ENCODE results near the gene SP9. TPM values are rescaled to one million over a fixed set of nuclear protein-coding genes. Genes with fewer than 3 reads are reported as not detected.

SP9 gene
- total and polyA plus RNA-seq, 3 donors from 2014 or later = 0.74 to 1.5 (median 0.74) TPM

DNA sequence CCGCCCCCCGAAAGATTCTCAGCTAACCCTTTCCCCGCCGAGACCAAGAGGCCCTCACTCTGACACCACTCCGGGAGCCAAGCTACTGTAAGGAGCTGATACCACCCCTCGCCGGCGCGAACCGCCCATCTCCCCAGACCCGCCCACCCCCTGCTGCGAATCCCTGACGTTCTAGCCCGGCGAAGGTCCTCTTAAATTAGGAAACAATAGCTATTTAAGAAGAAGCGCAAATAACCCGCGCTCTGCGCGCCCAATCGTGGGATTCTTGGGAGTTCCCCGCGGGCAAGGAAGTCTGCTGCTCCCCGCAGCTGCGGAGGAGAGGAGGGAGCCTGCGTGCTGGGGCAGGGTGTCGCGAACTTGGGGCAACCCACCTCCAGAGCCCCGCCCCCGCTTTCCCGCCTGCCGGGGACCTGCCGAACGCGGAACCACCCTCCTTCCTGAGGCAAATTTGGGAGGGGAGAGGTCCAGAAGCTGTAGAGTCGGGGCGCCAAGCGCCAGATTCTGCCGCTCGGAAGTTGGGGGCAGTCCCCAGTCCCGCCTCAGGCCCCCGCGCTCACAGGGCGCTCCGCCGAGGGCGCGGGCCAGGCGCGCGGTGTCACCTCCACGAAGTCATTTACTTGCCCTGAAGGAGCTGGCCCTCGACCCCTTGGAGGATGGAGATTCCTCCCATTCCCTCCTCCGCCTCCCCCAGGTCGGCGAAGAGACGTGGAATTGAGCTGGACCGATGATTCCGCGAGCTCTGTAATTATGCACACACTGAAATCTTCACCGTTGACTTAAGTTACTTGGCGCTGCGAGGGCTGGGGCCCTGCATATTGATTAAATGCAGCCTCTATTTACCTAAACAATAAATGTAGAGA lies 8.4 kb upstream of the SP9 start:
- Histone ChIP-seq H3K4me1 (peaks cover 15% of the 10 kb centered on the region), H3K27me3 (peaks cover 3% of the 10 kb centered on the region), H3K27ac (no peak overlapping the region), H3K36me3 (ENCODE audit: low read depth, missing control alignments) (no peaks in the 10 kb centered on the region), H3K9me3 (no peaks in the 10 kb centered on the region), H3K4me3 (peak overlapping the region; percentile 23 to 40)
- TF ChIP-seq, protein P1, sequence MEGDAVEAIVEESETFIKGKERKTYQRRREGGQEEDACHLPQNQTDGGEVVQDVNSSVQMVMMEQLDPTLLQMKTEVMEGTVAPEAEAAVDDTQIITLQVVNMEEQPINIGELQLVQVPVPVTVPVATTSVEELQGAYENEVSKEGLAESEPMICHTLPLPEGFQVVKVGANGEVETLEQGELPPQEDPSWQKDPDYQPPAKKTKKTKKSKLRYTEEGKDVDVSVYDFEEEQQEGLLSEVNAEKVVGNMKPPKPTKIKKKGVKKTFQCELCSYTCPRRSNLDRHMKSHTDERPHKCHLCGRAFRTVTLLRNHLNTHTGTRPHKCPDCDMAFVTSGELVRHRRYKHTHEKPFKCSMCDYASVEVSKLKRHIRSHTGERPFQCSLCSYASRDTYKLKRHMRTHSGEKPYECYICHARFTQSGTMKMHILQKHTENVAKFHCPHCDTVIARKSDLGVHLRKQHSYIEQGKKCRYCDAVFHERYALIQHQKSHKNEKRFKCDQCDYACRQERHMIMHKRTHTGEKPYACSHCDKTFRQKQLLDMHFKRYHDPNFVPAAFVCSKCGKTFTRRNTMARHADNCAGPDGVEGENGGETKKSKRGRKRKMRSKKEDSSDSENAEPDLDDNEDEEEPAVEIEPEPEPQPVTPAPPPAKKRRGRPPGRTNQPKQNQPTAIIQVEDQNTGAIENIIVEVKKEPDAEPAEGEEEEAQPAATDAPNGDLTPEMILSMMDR (IDR thresholded peaks at IDR 0.05) = no peak
- TF ChIP-seq POLR2A (IDR thresholded peaks at IDR 0.05) = no peak
- no peak for DNase-seq
- intact Hi-C loops (cut with DNase I; ENCODE audit: low total_unique reads) = no loop called here
- 2% methylated on average over 38 to 63 of the region's 63 CpGs for WGBS, 2 donors

DNA sequence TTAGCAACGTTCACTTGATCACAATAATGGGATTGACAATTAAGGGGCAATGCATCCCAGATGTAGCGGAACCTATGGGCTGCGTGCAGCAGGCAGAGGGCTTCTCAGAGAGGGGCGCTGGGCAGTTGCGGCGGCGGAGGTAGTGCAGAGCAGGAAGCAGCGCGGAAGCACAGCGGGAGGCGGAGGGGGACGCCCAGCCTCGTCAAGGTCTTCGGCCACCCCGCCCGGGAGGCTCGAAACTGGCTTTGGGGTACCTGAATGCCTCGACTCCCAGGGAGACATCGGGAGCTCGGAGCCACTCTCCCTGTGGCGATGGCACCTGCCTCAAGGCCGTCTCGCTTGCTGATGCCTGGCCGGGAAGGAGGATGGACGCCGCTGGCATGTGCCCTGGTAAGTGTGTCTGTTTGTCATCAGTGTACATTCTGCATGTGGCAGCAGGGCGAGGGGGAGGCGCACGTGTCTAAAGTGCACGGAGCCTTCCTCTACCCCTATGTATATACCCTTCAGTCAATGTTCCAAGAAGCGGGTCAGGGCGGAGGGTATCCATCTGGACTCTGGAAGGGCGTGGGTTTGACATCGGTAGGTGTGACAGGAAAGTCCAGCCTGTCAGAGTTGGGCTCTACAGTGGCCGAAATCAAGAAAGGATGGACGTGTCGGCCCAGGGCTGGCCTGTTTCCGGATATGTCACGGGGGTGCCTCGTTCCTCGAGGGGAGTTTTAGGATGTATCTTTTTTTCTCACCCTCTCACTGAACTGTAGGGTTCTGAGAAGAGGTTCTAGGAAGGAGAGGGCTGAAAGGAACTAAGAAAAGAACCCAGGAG lies 7.5 kb upstream of the SP9 start:
- H3K4me3 ChIP-seq = peak overlapping the region; percentile 23 to 40
- H3K27me3 ChIP-seq = peaks cover 5% of the 10 kb centered on the region
- H3K36me3 ChIP-seq (ENCODE audit: low read depth, missing control alignments) = no peaks in the 10 kb centered on the region
- WGBS, 2 donors = 4 to 5% methylated on average over 39 to 41 of the region's 41 CpGs
- intact Hi-C loops (cut with DNase I; ENCODE audit: low total_unique reads) = no loop called here
- no peak overlapping the region for H3K27ac ChIP-seq
- no peaks in the 10 kb centered on the region for H3K9me3 ChIP-seq
- H3K4me1 ChIP-seq = peaks cover 15% of the 10 kb centered on the region
- no peak for TF ChIP-seq POLR2A (IDR thresholded peaks at IDR 0.05)
- TF ChIP-seq, protein P1 (IDR thresholded peaks at IDR 0.05) = no peak
- DNase-seq = no peak

DNA sequence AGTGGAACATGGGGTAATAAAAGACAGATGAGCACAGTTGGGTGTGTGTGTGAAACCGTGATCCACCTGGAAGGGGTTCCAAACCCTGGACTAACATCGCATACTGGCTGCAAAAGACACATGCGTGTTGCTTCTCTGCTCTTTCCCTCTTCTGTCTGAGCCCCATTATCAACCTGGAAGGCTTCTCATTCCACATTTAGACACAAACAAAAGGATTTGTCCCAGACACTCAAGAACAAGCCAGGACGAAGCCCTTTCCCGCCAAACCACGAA lies 7.0 kb upstream of the SP9 start:
- Histone ChIP-seq H3K4me3 (no peak overlapping the region), H3K27ac (no peak overlapping the region), H3K4me1 (peaks cover 15% of the 10 kb centered on the region), H3K36me3 (ENCODE audit: low read depth, missing control alignments) (no peaks in the 10 kb centered on the region), H3K27me3 (peaks cover 5% of the 10 kb centered on the region), H3K9me3 (no peaks in the 10 kb centered on the region)
- intact Hi-C loops (cut with DNase I; ENCODE audit: low total_unique reads) = no loop called here
- TF ChIP-seq, protein P1 (IDR thresholded peaks at IDR 0.05) = no peak
- no peak for DNase-seq
- WGBS, 2 donors = 20 to 22% methylated on average over 6 of the region's 6 CpGs

DNA sequence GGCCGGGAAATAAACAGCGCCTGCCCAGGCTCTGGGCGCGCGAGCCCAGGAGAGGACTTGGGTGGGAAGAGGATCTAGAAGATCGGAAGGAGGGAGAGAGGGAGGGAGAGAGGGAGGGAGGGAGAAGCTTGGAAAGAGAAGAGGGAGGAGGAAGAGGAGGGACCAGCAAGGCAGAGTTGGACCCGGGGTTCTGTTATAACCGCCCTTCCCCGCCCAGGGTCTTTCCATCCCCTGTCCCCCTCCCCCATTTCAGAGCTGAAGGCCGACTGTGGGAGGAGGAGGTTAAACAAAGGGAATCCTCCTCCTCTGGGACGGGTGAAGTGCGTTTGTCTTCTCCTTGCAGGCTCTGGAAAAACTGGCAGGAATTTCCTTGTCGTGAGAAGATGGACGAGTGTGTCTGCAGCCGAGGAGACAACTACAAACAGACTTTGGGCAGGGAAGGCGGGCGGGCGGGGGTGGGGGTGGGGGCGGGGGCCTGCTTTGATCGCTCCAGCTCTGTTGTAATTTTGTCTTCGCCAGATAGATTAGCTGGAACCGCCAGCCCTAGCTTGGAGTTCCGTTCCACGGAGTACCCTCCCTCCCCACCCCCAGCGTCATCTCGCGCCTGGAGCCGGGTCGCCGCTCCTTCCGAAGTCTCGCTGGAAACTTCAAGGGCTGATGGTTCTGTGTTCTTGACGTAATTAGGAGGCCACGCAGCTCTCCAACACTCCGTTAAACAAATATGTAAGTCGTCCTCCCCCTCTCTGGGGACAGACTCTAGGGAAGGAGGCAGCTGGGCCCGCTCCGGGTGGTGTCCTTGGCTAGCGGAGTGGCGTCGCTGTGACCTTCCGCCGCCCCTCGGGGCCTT lies 6.4 kb upstream of the SP9 start:
- DNase-seq = no peak
- H3K9me3 ChIP-seq = no peaks in the 10 kb centered on the region
- no peak for TF ChIP-seq POLR2A (IDR thresholded peaks at IDR 0.05)
- TF ChIP-seq, protein P1 (IDR thresholded peaks at IDR 0.05) = no peak
- no peaks in the 10 kb centered on the region for H3K36me3 ChIP-seq (ENCODE audit: low read depth, missing control alignments)
- intact Hi-C loops (cut with DNase I; ENCODE audit: low total_unique reads) = no loop called here
- H3K4me1 ChIP-seq = peaks cover 15% of the 10 kb centered on the region
- H3K4me3 ChIP-seq = no peak overlapping the region
- 7% methylated on average over 35 to 44 of the region's 44 CpGs for WGBS, 2 donors
- peaks cover 5% of the 10 kb centered on the region for H3K27me3 ChIP-seq
- no peak overlapping the region for H3K27ac ChIP-seq

All from testis (tissue), 3 donors.